Heart right ventricle (tissue), 16 donors: ENCODE measurements around the gene NT5C2. TPM values are rescaled to one million over a fixed set of nuclear protein-coding genes. Genes with fewer than 3 reads are reported as not detected.

Source experiments
- ATAC-seq, 8 donors: fragments of 200-7000 bp; cut with Tn5 transposase; one replicate each; pipeline ENCODE4 v1.9.1; 2020; ENCODE audit warnings: mild to moderate bottlenecking in 8 of 8, moderate library complexity in 8 of 8, moderate number of reproducible peaks in 1 of 8
- DNase-seq, 2 donors: peaks; one replicate each; pipeline ENCODE4 v3.0.0-alpha.2; 2020
- H3K27ac ChIP-seq, 10 donors: fragments of 200-600 bp; sonication (generic) in 2 of 10; one replicate each; pipeline versions ENCODE4 v1.5.0 to v1.8.0; 2020 to 2022; ENCODE audit warnings: mild to moderate bottlenecking in 3 of 10
- H3K27me3 ChIP-seq, 7 donors: fragments of 200-600 bp; one replicate each; pipeline ENCODE4 v1.8.0; 2021 to 2022; ENCODE audit warnings: mild to moderate bottlenecking in 2 of 7
- H3K36me3 ChIP-seq, 9 donors: fragments of 200-600 bp; sonication (generic) in 1 of 9; one replicate each; pipeline versions ENCODE4 v1.5.0 to v1.8.0; 2020 to 2022; ENCODE audit warnings: mild to moderate bottlenecking in 2 of 9
- H3K4me1 ChIP-seq, 9 donors: fragments of 200-600 bp; sonication (generic) in 1 of 9; one replicate each; pipeline versions ENCODE4 v1.5.0 to v1.8.0; 2020 to 2022; ENCODE audit warnings: mild to moderate bottlenecking in 4 of 9
- H3K4me3 ChIP-seq, 10 donors: fragments of 200-600 bp; sonication (generic) in 2 of 10; one replicate each; pipeline versions ENCODE4 v1.5.0 to v1.8.0; 2020 to 2022; ENCODE audit warnings: mild to moderate bottlenecking in 7 of 10, moderate library complexity in 2 of 10
- H3K9me3 ChIP-seq, 11 donors: fragments of 200-600 bp in 10 of 11; sonication (generic) in 2 of 11; one replicate each; pipeline versions ENCODE4 v1.5.0 to v1.8.0; 2013 to 2022; ENCODE audit warnings: mild to moderate bottlenecking in 2 of 11, control low read depth in 1 of 11, moderate library complexity in 1 of 11
- CTCF ChIP-seq, 9 donors: fragments of 200-600 bp; sonication (generic) in 2 of 9; IDR thresholded peaks; one replicate each; pipeline versions ENCODE4 v1.5.0 to v1.8.0; 2021 to 2022; ENCODE audit warnings: antibody characterized with exemption in 9 of 9, mild to moderate bottlenecking in 5 of 9, moderate library complexity in 1 of 9
- WGBS, 2 donors: extraction: QIAGEN DNeasy Blood & Tissue Kit; methylation state at CpG; one replicate each; pipeline ENCODE4 v1.1.7; 2013; ENCODE audit warnings: inconsistent platforms in 1 of 2; 5-methylcytosine and 5-hydroxymethylcytosine counted together
- intact Hi-C, 10 donors: fragments of 100-400 bp; cut with DNase I; formaldehyde crosslinking; loops; one replicate each; pipeline versions ENCODE4 v1.11.1 to v1.14.2; 2022
- polyA plus RNA-seq, 2 donors: library from polyadenylated mRNA; stranded (reverse); fragments of 200-250 nt; gene quantifications; one replicate each; pipeline ENCODE4 v1.2.3, GENCODE V29; 2013
- total RNA-seq, 10 donors: library from RNA; stranded (reverse); fragmentation: NEBNext Ultra II Directional in 3 of 10; extraction: Animal tissue kit (Norgen Biotek cat#: 25700) in 3 of 10; gene quantifications; one replicate each; pipeline versions ENCODE4 v1.2.1 to v1.2.4, GENCODE V29; 2021 to 2023
- donor health status: Arrhythmogenic right ventricular cardiomyopathy.
- donor health status: ischemic (EF 13 %, LVEDD 7.1; RV severe dilation, severe dysfunction).
- donor health status: healthy with polysubstance abuse.
- donor health status: DM: no; HTN: yes; CAD: no.
- donor health status: DM: no; HTN: no; CAD: no.
- donor health status: ischemic (EF 25% LVEDD 6.9; RV normal size, moderate dysfunction).
- donor health status: ischemic (EF 25% LVEDD 5.7; RV mildly dilated, moderate dysfunction).
- donor health status: healthy.
- donor health status: DM: yes; HTN: yes; CAD: no.
- donor health status: Ischemic cardiomyopathy.
- donor health status: ischemic (EF 35%, LVEDD 5.7; RV mildly dilated, moderate dysfunction).
- donor health status: nonischemic (EF 11% LVEDD 7.7; RV severe dilation, severe dysfunction).
- donor health status: DM: yes; HTN: yes; CAD: no.
- donor health status: PGD.
- donor health status: ischemic (EF 29% LVEDD 5.4; RV normal size, mild dysfunction).
- donor health status: nonischemic (EF 23%, LVEDD 6.1; RV moderate dilation, normal function).

Gene NT5C2
- total and polyA plus RNA-seq, 12 donors: 23.9 to 88.2 (median 53.5) TPM

GRCh38 chr10:103038570-103038969 lies 154.5 kb downstream of the NT5C2 start:
- H3K27me3 ChIP-seq: no peaks in the 10 kb centered on the region
- intact Hi-C loops: loop anchor here in 1 of 10 donors (10.0 kb wide), 1 partner anchor 94 kb away; no protein-coding TSS in a partner anchor
- 68% methylated on average over 2 of the region's 2 CpGs for WGBS, 2 donors
- no peak overlapping the region for H3K27ac ChIP-seq
- H3K4me1 ChIP-seq: peaks cover 0 to 31% (median 12%) of the 10 kb centered on the region in 9 donors
- peak in 2 of 8 donors; percentile 38 to 52 for ATAC-seq
- DNase-seq: no peak
- no peak for TF ChIP-seq CTCF (IDR thresholded peaks at IDR 0.05)
- H3K4me3 ChIP-seq: no peak overlapping the region
- H3K36me3 ChIP-seq: no peaks in the 10 kb centered on the region
- H3K9me3 ChIP-seq: no peaks in the 10 kb centered on the region

Other genes starting within 250 kb of the NT5C2 start
- not detected for gene RPEL1, start 52.6 kb upstream of the NT5C2 start, total RNA-seq
- gene RPEL1, start 52.6 kb upstream of the NT5C2 start, polyA plus RNA-seq: under 1 TPM in 1 of 2 donors, not detected in 1; 0.01 TPM
- gene INA, start 83.9 kb upstream of the NT5C2 start, total RNA-seq: not detected
- gene INA, start 83.9 kb upstream of the NT5C2 start, polyA plus RNA-seq: under 1 TPM in 1 of 2 donors, not detected in 1; 0.01 TPM
- 1 to 10 TPM; 5.5 to 8.0 (median 6.5) TPM for gene PCGF6, start 157.9 kb upstream of the NT5C2 start, total RNA-seq
- gene PCGF6, start 157.9 kb upstream of the NT5C2 start, polyA plus RNA-seq: 1 to 10 TPM; 6.1 to 7.4 TPM
- 1 to 10 TPM; 1.5 to 3.8 (median 2.1) TPM for gene TAF5, start 174.7 kb upstream of the NT5C2 start, total RNA-seq
- 1 to 10 TPM; 1.5 to 2.2 TPM for gene TAF5, start 174.7 kb upstream of the NT5C2 start, polyA plus RNA-seq
- 1,000 to 10,000 TPM in 9 of 10 donors, 100 to 1,000 TPM in 1; 936 to 1,374 (median 1,266) TPM for gene ATP5MK, start 203.2 kb upstream of the NT5C2 start, total RNA-seq
- 1,000 to 10,000 TPM; 1,385 to 3,857 TPM for gene ATP5MK, start 203.2 kb upstream of the NT5C2 start, polyA plus RNA-seq
- gene PDCD11, start 203.4 kb upstream of the NT5C2 start, total RNA-seq: 10 to 100 TPM in 8 of 10 donors, 1 to 10 TPM in 2; 9.4 to 16.9 (median 12.7) TPM
- gene PDCD11, start 203.4 kb upstream of the NT5C2 start, polyA plus RNA-seq: 10 to 100 TPM; 10.9 to 15.1 TPM